Fibroblast of the conjunctiva (primary cell): Measurements from ENCODE around the gene DOCK4.
"Not testable (repeated sequence)": the region's sequence is repeated elsewhere in the genome, so short reads cannot be mapped to it uniquely, and the experiment has no call there.

Source experiments
- DNase-seq: peaks from one replicate; pipeline ENCODE4 v3.0.0-alpha.2; 2010; ENCODE audit warnings: low read depth

The DOCK4 gene

DNA sequence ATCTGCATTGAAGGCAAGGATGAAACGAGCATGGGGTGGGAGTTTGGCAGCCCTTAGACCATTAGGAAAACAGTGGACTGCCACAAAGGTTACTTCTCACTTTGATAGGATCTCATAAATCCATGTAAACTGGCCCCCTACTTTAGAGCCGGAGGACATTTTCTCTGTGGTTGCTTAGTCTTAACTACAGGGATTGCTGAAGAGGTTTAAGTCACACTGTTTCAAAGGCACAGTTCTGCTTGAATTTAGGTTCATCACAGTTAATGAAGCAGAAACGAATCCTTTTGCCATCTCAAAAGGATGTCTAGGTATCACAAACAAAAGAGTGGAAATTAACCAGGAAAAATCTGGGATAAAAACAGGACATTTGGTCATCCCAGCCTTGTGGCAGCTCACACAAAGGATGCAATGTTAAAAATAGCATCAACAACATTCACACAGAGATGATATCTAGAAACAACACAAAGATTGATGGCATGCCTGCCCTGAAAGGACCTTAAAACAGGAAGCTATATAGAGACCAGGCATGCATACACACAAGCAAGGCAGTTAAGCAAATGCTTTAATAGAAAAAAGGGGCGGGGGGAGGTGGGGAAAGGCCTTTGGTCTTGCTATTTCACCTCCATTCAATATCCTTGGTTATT, 74.0 kb downstream of the DOCK4 start:
- no peak for DNase-seq

DNA sequence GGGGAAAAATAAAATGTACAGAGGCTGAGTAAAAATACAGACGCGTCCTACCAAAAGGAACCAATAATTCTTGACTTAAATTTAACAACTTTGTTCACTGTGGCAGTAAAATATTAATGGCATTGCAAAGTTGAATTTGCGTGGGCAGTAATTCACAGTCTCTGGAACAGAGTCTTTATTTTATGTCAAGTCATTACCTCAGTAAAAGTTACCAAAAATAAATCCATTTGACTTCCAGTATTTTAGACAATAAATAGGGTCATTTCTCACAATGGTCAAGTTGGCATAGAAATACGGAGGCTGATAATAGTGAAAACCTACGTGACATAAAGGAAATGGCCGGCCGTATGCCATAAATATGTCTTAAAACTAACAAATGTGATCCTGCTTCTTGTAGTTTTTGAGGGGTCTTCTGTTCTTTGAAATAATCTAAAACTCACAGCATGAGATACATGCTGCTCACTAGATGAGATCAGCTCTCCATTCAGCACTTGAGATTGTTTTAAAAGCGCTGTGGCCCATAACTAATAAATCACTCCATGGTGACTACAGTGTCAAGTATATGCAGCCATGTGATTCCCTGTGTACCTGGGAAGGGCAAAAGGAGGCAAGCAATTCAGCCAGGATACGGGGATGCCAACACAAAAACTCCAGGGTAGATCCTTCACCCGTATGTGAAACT, 75.3 kb downstream of the DOCK4 start:
- DNase-seq = no peak

DNA sequence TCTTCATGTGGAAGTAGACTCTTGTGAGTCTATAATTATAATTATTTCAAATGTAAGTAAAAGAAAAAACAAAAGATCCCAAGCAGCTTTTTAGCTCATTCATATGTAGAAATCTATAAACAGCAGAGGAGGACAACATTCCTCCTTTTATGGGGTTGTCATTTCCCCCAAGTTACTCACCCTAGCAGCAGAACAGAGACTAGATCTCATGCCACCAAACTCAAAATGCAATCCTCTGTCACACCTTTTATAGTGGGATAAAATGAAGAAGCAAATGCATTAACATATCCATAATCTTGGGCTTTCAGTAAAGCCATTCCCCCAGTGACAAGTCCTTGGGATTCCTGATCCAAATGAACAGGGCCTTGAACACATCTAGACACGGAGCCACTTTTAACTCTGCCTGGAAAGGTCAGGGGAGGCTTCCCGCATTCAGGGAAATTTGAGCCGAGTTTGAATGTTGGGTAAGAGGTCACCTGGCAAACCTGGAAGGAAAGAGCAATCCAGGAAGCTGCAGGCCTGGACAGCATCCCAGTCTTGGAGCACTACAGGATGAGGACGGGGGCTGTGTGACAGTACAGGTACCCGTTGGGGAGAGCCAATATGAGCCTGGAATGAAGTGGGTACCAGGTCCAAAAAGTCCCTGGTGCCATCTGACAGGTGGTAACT, 76.4 kb downstream of the DOCK4 start:
- DNase-seq = no peak

DNA sequence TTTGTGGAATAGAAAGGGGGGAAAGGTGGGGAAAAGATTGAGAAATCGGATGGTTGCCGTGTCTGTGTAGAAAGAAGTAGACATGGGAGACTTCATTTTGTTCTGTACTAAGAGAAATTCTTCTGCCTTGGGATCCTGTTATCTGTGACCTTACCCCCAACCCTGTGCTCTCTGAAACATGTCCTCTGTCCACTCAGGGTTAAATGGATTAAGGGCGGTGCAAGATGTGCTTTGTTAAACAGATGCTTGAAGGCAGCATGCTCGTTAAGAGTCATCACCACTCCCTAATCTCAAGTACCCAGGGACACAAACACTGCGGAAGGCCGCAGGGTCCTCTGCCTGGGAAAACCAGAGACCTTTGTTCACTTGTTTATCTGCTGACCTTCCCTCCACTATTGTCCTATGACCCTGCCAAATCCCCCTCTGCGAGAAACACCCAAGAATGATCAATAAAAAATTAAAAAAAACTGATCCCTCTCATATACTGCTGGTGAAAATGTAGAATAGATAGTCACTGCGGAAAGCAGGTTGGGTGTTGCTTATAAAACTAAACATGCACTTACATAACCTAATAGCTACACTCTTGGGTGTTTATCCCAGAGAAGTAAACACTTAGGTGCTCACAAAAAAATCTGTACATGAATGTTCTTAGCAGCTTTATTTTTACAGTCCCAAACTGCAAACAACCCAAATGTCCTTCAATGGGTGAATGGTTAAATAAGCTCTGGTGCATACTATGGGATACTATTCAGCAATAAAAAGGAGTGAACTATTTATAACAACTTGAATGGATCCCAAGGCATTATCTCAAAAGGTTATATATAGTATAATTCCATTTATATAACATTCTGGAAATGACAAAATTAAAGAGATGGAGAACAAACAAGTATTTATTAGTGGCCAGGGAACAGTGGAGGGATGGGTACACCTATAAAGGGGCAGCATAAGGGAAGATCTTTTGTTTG, 77.5 kb downstream of the DOCK4 start:
- DNase-seq = not testable (repeated sequence)

DNA sequence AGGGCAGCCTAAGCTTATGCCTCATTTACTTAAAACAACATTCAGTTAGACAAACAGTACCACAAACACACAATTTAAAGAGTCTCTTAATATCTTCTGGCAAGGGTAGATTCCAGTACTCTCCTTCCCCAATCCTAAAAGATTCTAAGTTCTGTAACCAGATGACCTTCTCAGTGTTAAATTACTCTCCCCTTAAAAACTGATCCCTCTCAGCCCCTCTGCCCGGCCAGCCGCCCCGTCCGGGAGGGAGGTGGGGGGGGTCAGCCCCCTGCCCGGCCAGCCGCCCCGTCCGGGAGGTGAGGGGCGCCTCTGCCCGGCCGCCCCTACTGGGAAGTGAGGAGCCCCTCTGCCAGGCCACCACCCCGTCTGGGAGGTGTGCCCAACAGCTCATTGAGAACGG, 78.2 kb downstream of the DOCK4 start:
- not testable (repeated sequence) for DNase-seq

DNA sequence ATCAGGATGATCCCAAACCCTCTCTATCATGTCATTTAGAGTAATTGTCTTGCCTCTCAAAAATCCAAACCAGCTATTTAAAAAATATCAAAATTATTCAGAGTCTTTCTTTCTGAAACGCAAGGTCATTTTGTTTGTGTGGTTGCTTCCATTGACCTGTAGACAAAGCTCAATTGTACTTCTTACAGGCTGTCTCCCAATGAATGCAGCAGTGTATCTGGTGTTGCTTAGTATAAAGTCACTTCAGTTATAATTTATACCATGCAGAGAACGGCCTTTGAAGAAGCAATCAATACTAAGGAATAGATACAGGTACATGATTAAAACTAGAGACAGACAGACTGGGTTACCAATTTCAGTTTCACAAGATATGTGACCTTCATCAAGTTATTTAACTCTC, 80.9 kb downstream of the DOCK4 start:
- no peak for DNase-seq

DNA sequence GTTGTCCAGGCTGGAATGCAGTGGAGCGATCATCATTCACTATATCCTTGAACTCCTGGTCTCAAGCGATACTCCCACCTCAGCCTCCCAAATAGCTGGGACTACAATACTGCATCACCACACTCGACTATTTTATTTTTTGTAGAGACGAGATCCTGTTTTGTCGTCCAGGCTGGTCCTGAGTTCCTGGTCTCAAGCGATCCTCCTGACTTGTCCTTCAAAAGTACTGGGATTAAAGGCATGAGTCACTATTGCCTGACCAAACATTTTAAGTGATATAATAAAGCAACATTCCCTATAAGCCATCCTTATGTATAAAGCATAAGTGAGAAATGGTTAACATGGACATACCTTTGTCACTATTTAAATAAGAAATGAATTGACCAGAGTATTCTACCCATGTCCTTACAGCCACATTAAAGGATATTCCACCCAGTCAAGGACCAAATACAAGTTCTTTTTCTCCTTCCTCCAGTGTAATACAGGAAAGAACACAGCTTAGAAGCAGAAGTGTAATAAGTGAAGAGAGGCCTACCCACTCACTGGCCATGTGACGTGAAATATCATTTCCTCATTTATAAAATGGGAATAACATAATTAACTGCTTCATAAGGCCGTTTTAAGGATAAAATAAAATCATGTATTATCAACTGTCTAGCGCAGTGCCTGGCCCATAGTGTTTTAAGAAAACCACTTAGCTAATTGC, 82.0 kb downstream of the DOCK4 start:
- no peak for DNase-seq

DNA sequence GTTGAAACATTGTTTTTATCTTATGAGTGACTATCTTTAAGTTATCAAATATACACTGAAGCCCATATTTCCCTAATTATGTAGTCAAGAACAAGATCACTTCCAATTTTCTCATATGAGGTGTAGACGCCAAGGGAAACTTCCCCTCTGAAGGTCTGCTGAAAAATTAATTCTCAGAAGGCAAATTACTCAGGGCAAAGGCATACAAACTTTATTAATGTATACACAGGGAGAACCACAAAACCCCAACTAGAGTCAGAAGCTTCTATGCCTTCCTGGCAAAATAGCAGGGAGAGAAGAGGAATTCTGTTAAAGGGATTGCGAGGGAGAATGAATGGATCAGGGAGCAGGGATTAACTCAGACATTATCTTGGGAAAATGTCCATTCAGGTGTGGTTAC, 83.4 kb downstream of the DOCK4 start:
- no peak for DNase-seq

DNA sequence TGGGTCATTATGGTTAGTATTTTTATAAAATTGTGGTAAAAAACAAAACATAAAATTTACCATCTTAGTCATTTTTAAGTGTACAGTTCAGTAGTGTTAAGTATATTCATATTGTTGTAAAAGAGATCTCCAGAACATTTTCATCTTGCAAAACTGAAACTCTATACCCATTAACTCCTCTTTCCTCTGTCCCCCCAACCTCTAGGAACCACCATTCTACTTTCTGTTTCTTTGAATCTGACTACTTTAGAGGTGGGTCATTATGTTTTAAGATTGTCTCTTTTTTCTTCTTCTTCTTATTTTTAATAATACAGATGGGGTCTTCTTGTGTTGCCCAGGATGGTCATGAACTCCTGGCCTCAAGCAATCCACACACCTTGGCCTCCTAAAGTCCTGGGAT, 84.1 kb downstream of the DOCK4 start:
- no peak for DNase-seq

DNA sequence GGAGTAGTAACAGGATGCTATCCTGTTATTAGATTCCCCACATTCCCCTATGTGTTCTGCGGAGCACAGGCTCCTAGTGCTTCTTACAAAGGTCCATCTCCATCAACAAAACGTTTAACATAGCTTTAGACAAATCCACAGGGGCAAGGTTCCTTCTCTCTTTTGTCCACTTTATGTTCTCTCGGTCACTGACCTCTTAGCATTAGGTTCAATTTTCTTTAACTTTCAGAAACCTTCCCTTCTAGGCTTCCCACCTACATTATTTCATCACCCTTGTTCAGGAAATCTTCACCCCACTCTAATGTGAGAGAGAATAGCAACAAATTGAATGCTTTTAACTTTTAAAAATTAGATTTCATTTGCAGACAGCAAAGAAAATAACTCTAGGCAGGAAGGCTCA, 84.9 kb downstream of the DOCK4 start:
- no peak for DNase-seq

DNA sequence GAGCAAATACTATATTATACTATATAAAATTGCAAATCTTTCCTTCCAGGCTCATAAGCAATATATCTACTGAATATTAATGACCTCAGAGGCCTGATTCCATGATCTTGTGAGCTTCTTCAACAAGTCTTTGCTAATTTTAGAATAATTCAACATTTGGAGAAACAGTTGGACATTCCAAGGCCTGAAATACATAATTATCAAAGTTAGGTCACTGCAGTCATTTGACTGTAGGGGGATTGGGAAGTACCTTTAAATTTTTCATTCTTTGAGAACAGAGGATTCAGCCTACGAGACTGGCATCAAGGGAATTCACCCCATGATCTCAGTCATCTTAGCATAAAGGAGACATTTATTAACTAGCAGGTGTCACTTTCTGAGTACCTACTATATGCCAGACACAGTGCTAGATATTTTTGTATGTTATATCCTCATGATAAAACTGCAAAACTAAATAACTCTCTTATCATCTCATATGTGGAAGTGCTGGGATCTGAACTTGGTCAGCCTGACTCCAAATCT, 85.4 kb downstream of the DOCK4 start:
- no peak for DNase-seq

DNA sequence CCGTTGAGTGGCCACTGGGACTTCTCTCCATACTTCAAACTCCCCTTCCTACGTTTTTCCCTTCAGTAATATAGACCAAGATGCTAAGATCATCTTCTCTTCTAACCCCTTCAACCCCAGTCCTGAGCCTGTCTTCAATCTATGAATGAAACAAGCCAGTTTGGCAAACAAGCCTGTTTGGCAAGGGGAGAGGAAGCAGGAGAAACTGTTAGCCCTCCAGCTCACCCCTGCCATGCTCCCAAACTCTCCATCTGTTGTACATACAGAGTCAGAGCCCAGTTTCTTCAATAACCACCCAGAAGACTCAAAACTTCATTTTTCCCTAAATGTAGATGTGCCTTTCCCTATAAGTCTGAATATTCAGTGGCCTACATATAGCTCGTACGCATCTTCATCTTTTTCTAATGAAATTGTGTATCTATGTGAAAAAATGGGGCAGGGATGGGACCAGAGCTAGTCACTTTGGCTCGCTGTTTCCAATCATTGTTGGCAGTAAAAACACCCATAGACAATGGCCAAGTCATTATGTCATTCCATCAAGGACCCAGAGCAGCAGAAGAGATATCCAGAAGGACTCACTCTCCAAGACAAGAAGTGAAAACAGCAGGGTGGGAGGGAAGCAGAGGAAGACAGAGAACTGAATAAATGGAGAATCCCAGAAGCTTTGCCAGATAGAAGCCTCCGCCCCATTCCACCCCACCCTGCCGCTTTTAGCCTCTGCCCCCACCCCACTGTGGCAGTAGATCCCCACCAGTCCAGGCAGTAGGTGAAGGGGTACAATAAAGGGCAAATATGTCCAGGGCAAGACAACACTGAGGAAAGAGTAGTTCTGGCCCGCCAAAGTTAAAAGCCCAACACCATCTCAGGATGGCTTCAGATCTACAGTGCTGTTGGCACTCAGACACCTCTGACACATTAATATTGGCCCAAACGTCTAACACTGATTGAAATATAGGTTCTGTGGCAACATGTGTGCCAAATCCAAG, 87.3 kb downstream of the DOCK4 start:
- DNase-seq = no peak

DNA sequence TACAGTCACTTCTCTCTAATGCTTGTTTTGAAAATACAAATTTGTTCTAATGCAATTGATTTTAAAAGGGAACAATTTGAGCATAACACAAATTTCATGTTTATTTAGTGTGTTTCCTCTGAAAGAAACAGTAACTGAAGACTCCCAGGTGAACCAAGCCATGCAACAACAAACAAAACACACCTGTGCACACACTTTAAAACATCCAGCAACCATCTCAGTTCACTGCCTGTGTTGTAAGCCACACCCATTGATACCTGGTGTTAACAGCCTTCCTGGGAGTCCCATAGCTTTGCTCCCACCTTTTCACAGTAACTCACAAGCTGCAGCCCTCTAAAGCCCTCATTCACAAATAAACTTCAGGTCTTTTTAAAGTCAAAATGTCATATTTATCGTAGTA, 89.3 kb downstream of the DOCK4 start:
- DNase-seq = no peak

DNA sequence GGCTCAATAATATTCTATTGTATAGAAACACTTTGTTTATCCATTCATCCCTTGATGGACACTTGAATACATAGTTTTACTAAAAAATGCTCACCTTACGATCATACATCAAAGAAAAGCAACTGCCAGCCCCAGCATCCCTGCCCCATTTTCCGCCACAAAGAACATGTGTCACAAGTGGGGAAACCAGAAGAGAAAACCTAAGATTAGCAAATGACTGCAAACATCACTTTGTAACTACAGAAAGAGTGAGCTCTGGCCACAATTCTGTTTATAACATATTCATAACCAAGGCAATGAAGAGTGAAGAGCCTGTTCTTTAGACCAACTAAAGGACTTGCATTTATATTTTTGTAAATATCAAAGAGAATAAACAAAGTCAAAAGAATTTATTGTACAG, 89.8 kb downstream of the DOCK4 start:
- no peak for DNase-seq

DNA sequence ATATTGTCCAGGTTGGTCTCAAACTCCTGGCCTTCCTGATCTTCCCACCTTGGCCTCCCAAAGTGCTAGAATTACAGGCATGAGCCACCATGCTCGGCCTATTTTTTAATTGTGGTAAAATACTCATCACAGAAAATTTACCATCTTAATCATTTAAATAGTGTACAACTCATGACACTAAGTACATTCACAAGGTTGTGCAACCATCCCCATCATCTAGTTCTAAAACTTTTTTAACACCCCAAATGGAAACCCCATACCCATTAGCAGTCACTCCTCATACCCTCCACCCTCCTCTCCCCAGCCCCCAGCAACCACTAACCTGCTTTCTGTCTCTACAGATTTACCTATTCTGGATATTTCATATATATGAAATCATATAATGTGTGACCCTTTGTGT, 90.3 kb downstream of the DOCK4 start:
- no peak for DNase-seq

DNA sequence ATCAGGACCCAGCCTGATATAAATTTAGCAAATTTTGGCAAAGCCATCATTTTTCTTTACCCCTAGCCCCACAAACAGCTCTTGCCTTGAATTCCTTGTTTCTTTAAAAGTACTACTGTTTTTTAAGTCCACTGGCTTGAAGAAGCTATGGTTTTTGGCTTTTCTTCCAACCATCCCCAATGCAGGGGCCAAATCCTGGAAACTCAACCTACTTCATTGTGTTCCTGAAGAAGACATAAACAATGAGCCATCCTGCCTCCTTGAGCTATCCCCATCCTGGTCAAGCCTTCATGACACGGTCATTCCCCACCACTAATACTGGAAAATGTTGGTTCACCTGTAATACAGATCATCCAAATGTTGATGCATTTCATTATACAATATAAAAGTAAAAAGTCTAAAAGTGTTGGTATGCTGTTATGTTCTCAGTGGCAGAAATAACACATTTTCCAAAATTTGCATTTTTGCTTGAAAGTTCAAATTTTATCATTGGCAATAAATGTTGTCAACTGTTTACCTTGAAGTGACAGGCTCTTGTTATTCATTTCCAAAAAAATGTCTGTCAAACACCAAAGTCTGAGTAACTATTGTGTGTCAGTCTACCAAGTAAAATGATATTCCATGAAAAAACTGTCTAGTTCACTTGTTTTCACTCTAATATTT, 92.2 kb downstream of the DOCK4 start:
- no peak for DNase-seq

DNA sequence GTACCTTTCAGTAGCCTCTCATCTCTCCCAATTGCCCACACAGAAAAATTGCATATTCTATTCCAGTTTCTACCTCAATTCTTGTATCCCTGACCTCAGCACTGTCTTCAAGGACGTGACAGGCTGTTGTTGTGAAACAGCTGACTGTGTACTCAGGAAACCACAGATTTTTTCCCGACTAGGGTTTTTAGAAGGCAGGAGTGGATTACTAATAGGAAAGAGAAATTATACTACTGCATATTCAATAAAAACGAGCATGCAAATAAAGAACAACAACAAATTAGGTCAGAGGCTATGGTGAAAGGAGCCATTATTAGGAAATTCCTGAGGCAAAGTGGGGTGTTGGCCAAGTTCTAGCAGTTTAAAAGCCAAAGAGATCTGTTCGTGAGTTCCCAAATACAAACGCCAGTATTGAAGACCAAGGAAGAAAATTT, 93.4 kb downstream of the DOCK4 start:
- peak; percentile 4 for DNase-seq

DNA sequence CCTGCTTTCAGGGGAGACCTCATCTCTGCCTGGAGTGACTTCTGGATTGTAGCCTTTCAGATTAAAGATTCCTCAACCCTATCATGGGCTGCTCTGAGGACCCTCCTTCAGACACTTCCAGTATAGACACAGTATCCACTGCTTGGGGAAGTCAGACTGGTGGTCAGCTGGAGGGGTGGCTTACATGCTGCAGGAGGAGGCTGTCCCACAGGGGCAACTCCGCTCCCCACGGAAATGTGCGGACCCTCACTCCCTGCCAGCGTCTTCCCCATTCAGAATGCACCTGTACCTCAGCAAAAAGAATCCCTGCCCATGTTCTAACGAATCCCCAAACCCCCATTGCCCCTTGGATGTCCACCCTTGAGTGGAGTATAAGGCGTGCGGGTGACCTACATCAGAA, 95.5 kb downstream of the DOCK4 start:
- no peak for DNase-seq

DNA sequence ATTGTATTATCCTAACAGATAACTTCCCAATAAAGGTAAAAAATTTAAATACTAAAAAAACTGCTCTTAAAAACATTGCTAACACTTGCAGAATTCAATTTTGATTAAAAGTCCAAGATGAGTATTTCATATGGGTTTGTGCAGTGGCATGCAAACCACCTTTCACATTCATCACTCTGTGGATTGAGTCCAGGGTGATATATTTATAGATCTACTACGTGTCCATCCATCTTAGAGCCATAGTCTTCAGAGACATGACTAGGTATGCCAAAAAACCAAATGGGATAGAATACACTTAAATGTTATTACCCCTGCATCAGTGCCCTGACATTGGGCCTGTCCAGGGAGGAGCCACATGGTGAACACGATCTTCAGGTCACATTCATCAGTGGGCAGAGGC, 96.0 kb downstream of the DOCK4 start:
- no peak for DNase-seq

DNA sequence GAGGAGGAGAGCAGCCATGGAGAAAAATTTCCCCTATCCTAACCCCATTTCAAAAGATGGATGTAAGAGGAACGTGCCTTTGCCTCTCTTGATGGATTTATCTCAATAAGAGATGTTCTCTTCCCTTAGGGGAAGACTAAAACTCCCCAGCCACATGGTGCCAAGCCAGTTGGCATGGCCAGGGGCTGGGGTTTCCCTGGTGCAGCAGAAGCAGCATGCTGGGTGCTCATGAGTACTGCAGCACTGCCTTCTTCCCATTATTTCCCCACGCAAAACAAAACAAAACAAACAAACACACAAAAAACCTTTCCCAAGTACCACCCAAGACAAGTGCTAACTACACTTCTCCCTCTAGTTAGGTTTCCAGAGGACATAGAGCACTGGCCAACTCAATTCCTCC, 97.2 kb downstream of the DOCK4 start:
- no peak for DNase-seq
